Measurements from ENCODE around the gene GPS1.

GPS1 gene

DNA sequence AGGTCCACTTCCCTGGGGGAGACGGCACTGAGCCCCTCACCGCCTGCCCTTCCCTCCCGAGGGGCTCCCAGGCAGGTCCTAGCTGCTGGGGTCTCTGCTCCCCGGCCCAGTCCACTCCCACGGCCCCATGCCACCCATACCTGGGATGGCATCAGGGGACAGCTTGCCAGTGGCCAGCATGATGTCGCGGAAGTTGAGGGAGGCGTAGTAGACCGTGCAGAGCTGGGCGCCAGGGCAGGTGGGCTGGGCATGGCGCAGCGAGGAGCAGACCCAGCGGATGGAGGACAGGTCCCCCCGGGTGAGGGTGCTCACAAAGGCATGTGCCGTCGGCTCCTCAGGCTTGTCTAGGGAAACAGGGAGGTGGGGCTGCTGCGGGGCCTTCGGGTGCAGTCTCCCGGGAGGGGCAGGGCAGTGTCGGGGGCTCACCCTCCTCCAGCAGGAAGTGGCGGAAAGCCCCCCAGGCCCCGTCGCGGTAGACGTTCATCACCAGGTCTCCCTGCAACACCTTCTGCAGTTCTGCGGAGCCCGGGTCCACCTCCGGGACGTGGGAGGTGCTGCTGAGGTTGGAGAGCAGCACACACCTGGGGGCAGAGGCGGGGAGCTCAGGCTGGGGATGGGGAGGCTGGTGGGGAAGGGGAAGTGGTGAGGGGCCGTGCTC lies 32.8 kb downstream of the GPS1 start:
- no peak overlapping the region for H3K4me3 ChIP-seq (ENCODE audit: low read length)
- no peak for DNase-seq (ENCODE audit: low read depth, low spot score)

GRCh38 chr17:82085031-82085861 lies 33.5 kb downstream of the GPS1 start:
- no peak for DNase-seq (ENCODE audit: low read depth, low spot score)
- no peak overlapping the region for H3K4me3 ChIP-seq (ENCODE audit: low read length)

GRCh38 chr17:82085931-82086764 lies 34.5 kb downstream of the GPS1 start:
- no peak overlapping the region for H3K4me3 ChIP-seq (ENCODE audit: low read length)
- DNase-seq (ENCODE audit: low read depth, low spot score): no peak

- no peak for DNase-seq (ENCODE audit: low read depth, low spot score)
- H3K4me3 ChIP-seq (ENCODE audit: low read length): no peak overlapping the region
These were observed 35.5 kb downstream of the GPS1 start for GRCh38 chr17:82086941-82087906.

GRCh38 chr17:82087961-82088837 lies 36.5 kb downstream of the GPS1 start:
- no peak for DNase-seq (ENCODE audit: low read depth, low spot score)
- H3K4me3 ChIP-seq (ENCODE audit: low read length): no peak overlapping the region

DNA sequence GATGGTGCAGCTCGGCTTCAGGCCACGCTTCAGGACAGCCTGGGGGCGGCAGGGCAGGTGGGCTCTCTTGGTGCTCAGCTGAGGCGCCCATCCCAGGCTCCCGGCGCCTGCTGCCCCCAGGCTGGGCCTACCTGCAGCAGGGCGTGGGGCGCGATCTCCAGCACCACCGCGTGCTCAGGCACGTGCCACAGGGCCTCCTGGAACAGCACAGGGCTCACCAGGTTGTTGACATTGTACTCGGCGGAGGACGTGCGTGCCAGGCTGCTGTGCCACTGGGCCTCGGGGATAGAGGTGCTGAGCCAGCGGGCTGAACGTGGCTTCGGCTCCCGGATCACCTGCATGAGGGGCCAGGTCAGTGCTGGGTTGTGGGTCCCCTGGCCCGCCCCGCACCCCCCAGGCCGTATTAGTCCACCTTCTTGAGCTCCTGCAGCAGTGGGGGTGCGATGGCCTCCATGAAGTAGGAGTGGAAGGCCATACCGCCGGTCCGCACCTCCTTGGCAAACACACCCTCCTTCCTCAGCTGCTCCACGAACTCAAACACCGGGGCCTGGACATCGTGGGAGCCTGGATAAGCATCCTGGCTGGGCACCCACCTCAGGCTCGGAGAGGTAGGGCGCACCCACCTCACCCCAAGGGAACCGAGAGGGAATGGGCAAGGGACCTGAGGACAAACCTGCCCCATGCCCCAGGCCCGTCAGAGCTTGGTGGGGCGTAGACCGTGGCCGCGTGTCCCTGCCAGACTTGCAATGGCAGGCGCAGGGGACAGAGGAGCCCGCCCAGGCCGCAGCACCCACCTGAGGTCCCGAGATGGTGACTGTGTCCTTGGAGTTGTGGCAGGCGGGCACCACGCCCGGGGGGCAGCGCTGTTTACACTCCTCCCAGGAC lies 37.4 kb downstream of the GPS1 start:
- H3K4me3 ChIP-seq (ENCODE audit: low read length): no peak overlapping the region
- no peak for DNase-seq (ENCODE audit: low read depth, low spot score)

GRCh38 chr17:82089723-82090548 lies 38.2 kb downstream of the GPS1 start:
- DNase-seq (ENCODE audit: low read depth, low spot score): no peak
- H3K4me3 ChIP-seq (ENCODE audit: low read length): no peak overlapping the region

- no peak for DNase-seq (ENCODE audit: low read depth, low spot score)
- no peak overlapping the region for H3K4me3 ChIP-seq (ENCODE audit: low read length)
These were observed 39.0 kb downstream of the GPS1 start for GRCh38 chr17:82090549-82091263.

DNA sequence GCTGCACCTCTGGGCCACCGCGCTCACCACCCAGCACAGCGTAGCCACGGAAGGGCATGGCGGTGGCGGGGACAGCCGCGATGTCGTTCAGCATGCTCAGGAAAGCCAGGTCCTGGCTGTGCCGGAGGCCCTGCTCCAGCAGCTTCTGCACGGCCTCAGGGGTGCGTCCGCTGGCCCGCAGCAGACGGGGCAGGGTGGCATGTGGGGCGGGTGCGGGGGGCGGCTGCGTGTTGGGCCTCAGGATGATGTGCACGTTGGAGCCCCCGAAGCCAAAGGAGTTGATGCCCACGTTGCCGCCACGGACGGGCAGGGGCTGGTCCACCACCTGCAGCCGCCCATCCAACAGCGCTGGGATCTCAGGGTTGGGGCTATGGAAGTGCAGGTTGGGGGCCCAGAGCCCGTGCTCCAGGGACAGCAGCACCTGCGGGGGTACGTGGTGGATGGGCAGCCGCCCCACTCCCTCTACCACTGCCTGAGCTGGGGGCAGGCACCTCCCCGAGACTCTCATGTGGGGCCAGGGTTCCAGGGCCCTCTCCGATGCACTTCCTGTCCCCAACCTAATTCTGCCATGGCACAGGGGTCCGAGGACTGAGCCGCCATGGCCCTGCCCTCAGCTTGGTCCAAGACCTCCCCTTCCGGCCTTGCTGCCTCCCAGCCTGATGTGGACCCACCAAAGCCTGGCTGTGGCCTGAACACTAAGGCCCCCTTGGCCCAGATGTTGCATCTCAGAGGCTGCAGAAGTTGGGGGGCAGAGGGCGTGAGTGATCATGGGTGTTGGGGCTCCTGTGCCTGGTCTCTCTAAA lies 39.8 kb downstream of the GPS1 start:
- no peak for DNase-seq (ENCODE audit: low read depth, low spot score)
- no peak overlapping the region for H3K4me3 ChIP-seq (ENCODE audit: low read length)

GRCh38 chr17:82092094-82092586 lies 40.4 kb downstream of the GPS1 start:
- H3K4me3 ChIP-seq (ENCODE audit: low read length): no peak overlapping the region
- no peak for DNase-seq (ENCODE audit: low read depth, low spot score)

DNA sequence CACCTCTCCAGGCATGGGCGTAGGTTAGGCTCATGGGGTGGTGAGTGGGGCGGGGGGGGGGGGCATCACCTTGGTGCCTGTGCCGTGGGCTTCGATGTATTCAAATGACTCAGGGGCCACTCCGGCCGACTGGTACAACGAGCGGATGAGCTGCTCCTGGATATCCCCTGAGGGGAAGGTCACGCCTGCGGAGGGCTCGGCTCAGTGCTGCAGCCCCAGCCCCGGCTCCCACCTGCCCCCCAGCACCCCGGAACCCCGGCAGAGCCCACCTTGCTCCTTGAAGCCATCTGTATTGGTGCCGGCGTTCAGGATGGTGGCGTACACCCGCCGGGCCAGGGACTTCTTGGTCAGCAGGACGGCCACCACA lies 40.9 kb downstream of the GPS1 start:
- H3K4me3 ChIP-seq (ENCODE audit: low read length): no peak overlapping the region
- DNase-seq (ENCODE audit: low read depth, low spot score): no peak

DNA sequence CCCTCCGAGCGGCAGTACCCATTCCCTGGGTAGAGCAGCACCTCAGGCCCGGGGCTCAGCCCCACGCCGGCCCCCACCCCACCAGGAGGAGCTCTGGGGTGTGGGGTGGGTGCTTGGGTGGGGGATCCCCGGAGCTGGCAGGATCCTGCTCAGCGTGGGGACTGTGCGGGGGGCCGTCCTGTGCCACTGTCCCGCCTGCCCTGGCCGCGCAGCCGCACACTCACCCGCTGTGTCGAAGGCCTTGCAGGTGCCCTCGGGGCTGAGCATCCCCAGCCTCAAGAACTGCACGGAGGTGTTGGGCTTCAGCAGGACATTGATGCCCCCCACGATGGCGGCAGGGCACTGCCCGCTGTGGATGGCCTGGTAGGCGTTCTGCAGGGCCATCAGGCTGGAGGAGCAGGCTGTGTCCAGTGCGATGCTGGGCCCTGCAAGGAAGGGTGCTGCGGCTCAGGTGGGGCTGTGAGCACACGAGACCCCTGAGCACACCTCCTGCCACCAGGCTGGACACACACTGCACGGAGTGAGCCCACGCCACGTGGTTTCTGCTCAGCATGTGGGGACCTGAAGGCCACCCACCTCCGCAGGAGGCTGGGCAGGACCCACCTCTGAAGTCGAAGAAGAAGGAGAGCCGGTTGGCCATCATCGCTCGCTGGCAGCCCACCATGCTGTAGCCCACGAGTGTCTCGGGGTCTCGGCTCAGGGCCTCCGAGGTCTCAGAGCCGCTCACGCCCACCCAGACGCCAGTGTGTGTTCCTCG lies 41.5 kb downstream of the GPS1 start:
- no peak overlapping the region for H3K4me3 ChIP-seq (ENCODE audit: low read length)
- no peak for DNase-seq (ENCODE audit: low read depth, low spot score)

DNA sequence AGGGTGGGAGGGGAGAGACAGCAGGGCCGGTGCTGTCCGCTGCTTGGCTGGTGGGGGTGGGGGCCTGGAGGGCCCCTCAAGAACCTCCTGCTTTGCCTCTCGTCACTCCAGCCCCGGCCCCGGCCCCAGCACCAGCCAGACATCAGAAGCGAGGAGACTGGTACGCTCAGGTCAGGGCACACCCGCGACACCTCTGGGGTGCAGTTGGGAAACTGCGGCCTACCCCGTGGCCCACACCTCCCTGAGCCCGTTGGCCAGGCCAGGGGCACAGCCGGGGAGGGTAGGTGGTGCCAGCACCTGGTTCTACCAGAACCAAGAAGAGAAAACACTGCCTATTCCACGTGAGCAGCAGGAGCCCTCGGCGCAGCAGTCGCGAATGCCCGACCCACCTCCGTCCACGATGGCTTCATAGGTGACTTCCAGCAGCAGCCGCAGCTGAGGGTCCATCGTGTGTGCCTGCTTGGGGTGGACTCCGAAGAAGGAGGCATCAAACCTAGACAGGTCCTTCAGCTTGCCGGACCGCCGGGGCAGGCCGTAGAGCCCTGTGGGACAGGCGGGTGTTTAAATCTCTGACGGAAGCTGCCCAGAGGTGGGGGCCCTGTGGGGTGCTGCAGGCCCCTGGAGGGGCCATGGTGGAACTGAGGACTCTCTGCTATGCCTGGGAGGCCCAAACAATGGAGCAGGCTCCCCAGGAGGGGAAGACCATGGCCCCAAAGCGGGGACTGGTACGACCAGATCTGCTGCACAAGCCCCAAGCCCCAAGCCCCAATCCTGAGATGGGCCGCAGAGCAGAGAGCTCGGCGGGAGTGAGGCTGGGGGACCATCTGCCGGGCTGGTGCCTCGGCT lies 43.5 kb downstream of the GPS1 start:
- H3K4me3 ChIP-seq (ENCODE audit: low read length): no peak overlapping the region
- no peak for DNase-seq (ENCODE audit: low read depth, low spot score)

Data from Jurkat, Clone E6-1 (cell line).